ENCODE measurements around the gene ASL. TPM values are rescaled to one million over a fixed set of nuclear protein-coding genes. Genes with fewer than 3 reads are reported as not detected.
"Not testable (repeated sequence)": the region's sequence is repeated elsewhere in the genome, so short reads cannot be mapped to it uniquely, and the experiment has no call there.

Gene ASL
- polyA plus RNA-seq, 5 donors, result 20.5 to 29.9 (median 23.6) TPM

DNA sequence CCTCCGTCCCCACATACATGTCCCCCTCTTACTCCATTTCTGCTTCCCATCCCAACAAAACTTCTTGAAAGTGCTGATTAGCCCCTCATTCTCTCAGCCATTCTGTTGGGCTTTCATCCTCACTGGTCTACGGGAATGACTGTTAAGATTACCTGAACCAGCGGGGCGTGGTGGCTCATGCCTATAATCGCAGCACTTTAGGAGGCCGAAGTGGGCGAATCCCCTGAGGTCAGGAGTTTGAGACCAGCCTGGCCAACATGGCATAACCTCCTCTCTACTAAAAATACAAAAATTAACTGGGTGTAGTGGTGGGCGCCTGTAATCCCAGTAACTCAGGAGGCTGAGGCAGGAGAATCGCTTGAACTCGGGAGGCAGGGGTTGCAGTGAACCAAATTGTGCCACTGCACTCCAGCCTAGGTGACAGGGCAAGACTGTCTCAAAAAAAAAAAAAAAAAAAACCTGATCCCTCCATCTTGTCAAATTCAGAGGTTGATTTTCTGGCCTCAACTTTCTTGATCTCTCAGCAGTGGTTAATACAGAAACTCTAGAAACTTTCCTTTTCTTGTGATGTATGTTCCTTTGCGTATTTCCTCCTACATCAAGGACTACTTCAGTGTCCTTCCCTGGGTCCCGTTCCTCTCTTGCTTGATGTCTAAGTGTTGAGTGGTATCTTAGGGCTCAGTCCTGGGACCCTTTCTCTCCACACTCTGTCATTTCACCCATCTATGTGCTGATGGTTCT is 41.2 kb downstream of the ASL start:
- not testable (repeated sequence) for DNase-seq

DNA sequence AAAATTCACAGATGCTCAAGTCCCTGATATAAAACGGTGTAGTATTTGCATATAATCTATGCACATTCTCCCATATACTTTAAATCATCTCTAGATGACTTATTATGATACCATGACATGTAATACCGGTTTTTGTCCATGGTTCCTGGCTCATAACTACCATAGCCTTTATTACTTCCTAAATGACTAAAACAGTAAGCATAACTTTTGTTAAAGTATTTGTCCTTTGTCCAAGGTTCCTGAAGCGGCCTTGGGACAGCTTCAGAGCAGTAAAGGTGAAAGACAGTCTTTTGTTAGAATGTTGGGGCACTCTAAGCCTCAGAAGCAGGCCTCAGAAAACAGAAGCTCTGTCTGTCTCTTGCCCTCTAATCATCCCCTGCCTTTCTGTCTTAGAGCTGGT is 43.0 kb downstream of the ASL start:
- no peak for DNase-seq

DNA sequence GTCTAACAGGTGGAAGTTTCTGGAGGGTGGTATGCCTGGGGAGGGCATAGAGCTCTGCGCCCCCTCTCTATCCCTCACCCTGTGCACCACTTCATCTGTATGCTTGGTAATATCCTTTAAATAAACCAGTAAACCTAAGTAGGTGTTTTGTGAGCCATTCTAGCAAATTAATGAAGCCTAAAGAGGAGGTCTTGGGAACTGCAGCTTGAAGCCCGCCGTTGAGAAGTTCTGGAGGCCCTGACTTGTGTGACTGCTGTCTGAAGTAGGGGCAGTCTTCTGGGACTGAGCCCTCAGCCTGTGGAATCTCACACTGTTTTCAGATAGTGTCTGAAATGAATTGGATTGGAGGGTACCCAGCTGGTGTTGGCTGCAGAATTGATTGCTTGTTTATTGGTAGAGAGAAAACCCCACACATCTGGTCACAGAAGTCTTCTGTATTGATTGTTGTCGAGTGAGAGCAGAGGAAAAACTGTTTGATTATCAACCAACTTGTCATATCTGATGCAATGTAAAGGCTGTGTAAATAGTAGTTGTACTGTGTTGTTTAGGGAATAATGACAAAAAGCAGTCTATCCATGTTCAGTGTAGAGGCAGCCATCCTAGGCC is 43.7 kb downstream of the ASL start:
- DNase-seq, result peak; percentile 14 to 25

DNA sequence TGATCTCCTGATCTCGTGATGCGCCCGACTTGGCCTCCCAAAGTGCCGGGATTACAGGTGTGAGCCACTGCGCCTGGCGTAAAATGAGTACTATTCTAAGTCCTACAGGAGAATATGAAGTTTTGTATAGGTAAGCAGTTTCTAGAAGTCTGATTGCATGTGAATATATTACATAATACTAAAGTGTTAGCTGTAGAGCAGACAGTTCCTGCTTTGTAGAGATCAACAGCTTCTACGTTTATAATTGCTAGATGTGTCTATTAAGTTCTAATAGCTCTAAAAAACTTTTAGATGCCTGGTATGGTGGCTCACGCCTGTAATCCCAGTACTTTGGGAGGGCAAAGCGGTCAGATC is 47.5 kb downstream of the ASL start:
- DNase-seq, result no peak

DNA sequence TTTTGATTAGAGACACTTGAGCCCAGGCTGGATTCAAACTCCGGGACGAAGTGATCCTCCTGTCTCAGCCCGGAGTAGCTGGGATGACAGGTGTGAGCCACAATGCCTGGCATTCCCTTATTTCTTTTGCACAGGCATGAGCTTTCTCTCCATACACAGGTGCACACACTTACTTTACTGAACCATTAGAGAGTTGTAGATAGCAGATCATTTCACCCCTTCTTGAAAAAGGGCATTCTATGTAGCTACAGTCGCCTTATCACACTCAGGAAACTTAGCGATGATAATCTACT is 48.9 kb downstream of the ASL start:
- not testable (repeated sequence) for DNase-seq

DNA sequence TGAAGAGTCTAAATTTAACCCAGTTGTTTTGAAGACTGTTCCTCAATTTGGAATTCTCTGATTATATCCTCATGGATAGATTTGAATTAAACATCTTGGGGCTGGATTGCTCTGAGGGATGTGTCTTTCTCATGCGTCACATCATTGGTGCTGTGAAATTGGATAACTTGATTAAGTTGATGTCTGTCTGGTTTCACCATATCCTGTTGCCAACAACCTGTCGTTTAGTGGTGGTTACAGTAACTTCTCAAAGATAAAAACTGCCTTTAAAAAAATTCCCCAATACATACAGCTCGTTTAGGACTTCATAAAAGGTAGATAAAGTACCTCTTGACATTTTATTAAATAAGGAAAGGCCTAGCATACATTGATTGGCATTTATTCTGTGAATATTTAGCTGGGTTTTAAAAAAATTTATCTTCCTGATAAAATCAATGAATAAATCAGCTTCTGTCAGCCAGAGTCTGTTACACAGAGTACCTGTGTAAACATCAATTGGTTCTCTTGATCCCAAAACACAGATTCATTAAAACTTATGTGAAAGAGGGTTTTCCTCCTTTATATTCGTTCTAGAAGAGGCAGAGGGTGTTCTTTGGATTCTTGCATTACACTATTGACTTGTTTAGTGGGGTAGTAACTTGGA is 49.6 kb downstream of the ASL start:
- no peak for DNase-seq

DNA sequence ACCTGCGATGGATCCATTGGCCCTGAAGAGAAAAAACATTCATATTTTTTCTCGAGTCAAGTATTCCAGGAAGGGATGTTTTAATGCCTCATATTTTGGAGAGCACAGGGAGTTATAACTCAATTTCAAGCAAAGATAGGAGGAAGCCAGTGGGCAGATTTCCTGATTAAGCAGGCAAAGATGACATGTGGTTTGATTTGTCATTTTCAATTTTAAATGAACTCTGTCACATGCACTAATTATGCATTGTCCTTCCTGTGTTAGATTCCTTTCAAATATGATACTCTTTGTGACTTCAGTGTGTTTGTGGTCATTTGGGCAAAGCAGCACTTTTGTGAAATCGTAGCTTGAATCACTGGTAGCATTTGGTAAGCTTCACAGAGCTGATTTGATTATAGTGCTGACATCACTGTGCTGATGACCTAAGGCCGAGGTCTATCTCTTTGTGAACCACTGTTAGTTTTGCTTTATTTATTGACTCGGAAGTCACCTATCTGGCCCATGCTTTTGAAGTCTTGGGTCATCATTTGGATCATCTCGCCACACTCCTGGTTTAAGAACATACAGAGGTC is 50.2 kb downstream of the ASL start:
- DNase-seq, result not testable (repeated sequence)

DNA sequence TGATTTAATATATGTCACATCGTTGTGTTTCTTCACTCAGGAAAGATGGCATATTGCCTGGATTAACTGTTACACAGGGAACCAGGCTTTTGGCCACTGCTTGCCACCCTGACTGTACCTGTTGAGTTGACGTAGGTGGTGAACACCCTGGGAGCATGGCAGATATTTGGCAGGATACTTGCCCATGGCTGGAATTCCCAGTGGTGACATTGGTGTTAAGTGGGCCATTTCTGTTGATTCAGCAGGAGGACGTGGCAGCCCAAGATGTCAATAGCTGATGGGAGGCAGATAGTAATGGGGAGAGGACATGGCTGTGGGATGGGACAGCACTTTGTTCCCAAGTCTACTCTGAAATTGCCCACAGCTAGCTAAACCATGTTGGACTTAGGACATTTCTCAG is 51.6 kb downstream of the ASL start:
- not testable (repeated sequence) for DNase-seq

DNA sequence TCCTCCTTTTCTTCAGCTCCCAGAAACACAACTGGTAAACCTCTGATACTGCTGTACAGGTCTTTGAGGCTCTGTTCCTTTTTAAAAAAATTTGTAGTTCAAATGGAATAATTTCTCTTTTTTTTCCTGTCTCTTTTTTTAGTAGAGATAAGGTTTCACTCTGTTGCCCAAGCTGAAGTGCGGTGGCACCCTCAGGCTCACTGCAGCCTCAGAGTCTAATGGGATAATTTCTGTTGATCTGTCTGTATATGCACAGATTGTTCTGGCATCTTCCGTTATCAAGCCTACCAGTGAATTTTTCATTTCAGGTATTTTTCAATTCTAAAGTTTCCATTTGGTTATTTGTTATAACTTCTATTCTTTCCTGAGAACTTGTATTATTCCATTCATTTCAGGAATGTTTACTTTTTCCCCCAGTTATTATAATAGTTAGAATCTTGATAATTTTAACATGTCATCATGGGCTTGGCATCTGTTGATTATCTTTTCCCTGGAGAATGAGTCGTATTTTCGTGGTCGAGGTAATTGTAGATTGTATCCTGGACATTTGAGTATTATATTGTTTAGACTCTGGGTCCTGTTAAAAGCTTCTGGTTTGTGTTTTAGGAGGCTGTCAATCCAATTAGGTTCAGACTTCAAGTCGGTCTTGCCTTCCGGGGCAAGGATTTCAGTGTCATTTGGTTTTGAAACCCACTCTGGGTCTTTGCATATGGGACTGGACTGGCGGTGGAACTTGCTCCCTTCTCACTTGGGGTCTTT is 63.6 kb downstream of the ASL start:
- no peak for DNase-seq

DNA sequence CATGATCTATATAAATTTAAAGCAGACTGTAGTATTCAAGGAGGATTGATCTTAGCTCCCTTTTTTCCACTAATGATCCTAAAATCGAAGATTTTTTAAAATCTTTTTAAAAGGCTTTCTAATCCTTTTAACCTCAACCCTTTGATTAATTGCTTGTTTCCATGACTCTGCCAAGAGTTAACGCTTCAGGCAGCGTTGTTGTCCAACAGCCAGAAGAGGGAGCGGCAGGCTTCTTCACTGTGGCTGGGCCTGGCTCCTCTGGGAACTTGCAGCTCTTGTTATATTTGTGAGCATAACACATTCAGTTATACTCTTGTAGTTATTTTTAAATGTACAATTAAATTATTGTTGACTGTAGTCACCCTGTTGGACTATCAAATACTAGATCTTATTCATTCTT is 65.3 kb downstream of the ASL start:
- DNase-seq, result peak; percentile 74 to 78

DNA sequence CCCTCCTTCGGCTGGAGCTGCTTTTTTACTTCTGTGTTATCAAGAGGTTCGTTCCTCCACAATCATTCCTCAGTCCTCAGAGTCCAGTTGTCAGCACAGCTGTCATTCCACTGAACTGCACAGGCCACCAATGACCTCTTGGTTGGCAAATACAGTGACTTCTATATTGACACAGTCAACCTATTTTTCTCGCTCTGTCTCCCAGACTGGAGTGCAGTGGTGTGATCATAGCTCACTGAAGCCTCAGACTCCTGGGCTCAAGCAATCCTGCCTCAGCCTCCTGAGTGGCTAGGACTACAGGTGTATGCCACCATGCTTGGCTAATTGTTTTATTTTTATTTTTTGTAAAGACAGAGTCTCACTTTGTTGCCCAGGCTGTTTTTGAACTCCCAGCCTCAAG is 66.7 kb downstream of the ASL start:
- no peak for DNase-seq

DNA sequence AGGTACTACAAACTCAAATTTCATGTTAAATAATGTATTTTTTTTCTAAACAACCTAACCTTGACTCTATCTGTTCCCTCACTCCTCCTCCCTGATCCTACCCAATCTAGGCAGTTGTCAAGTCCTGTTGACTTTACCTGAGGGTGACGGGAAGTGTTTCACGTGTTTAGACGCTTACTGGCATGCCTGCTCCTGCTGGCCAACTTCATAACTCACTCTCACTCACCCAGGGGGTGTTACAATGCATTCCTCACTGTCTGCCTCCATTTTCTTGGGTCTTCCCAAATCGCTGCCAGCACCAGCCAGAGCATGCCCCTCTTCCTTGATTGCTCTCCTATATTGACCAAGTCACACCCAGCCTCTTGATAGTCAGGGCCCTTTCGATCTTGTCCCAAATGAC is 67.4 kb downstream of the ASL start:
- DNase-seq, result no peak

Other genes with a start within 250 kb of the ASL start
- 10 to 100 TPM; 32.9 to 46.8 (median 37.7) TPM for gene VKORC1L1, start 202.7 kb upstream of the ASL start, polyA plus RNA-seq (ENCODE audit: insufficient read depth in 1 of 5, insufficient read length in 5 of 5, low replicate concordance in 1 of 5)
- 10 to 100 TPM; 57.2 to 68.6 (median 61.2) TPM for gene GUSB, start 93.6 kb upstream of the ASL start, polyA plus RNA-seq (ENCODE audit: insufficient read depth in 1 of 5, insufficient read length in 5 of 5, low replicate concordance in 1 of 5)
- 10 to 100 TPM; 27.7 to 39.9 (median 34.9) TPM for gene CRCP, start 39.0 kb downstream of the ASL start, polyA plus RNA-seq (ENCODE audit: insufficient read depth in 1 of 5, insufficient read length in 5 of 5, low replicate concordance in 1 of 5)
- gene TPST1, start 129.5 kb downstream of the ASL start, polyA plus RNA-seq (ENCODE audit: insufficient read depth in 1 of 5, insufficient read length in 5 of 5, low replicate concordance in 1 of 5), result 10 to 100 TPM; 41.3 to 67.7 (median 54.3) TPM